MV-4-11 (cell line): ENCODE data around the gene RXYLT1.
"Not testable (repeated sequence)": the region's sequence is repeated elsewhere in the genome, so short reads cannot be mapped to it uniquely, and the experiment has no call there.

ENCODE experiments used
- DNase-seq: peaks from one replicate; lab custom pipeline; 2025; lab: John Stamatoyannopoulos, UW

RXYLT1 gene

GRCh38 chr12:63804746-63805145 lies 25.0 kb downstream of the RXYLT1 start:
- DNase-seq = no peak

GRCh38 chr12:63805704-63806672 lies 26.3 kb downstream of the RXYLT1 start:
- no peak for DNase-seq

- no peak for DNase-seq
Measured at GRCh38 chr12:63808631-63809030, 28.9 kb downstream of the RXYLT1 start.

- no peak for DNase-seq
Measured at GRCh38 chr12:63809566-63809965, 29.9 kb downstream of the RXYLT1 start.

- no peak for DNase-seq
Measured at GRCh38 chr12:63811334-63811733, 31.6 kb downstream of the RXYLT1 start.

- DNase-seq = no peak
Measured at GRCh38 chr12:63811755-63812154, 32.0 kb downstream of the RXYLT1 start.

GRCh38 chr12:63814146-63814772 lies 34.5 kb downstream of the RXYLT1 start:
- no peak for DNase-seq

- DNase-seq = no peak
Measured at GRCh38 chr12:63815482-63815852, 35.8 kb downstream of the RXYLT1 start.

- no peak for DNase-seq
Measured at GRCh38 chr12:63816031-63816430, 36.3 kb downstream of the RXYLT1 start.

- DNase-seq = no peak
Measured at GRCh38 chr12:63820427-63820826, 40.7 kb downstream of the RXYLT1 start.

- DNase-seq = no peak
Measured at GRCh38 chr12:63821781-63822251, 42.1 kb downstream of the RXYLT1 start.

- DNase-seq = no peak
Measured at GRCh38 chr12:63822352-63822751, 42.6 kb downstream of the RXYLT1 start.

- no peak for DNase-seq
Measured at GRCh38 chr12:63823040-63823439, 43.3 kb downstream of the RXYLT1 start.

- peak; percentile 40 for DNase-seq
Measured at GRCh38 chr12:63826006-63826585, 46.4 kb downstream of the RXYLT1 start.

- DNase-seq = no peak
Measured at GRCh38 chr12:63828867-63829266, 49.2 kb downstream of the RXYLT1 start.

- DNase-seq = no peak
Measured at GRCh38 chr12:63836046-63836445, 56.3 kb downstream of the RXYLT1 start.

- no peak for DNase-seq
Measured at GRCh38 chr12:63836936-63837335, 57.2 kb downstream of the RXYLT1 start.

GRCh38 chr12:63838411-63838810 lies 58.7 kb downstream of the RXYLT1 start:
- no peak for DNase-seq

- DNase-seq = no peak
Measured at GRCh38 chr12:63841011-63841410, 61.3 kb downstream of the RXYLT1 start.

- DNase-seq = no peak
Measured at GRCh38 chr12:63841571-63841970, 61.9 kb downstream of the RXYLT1 start.

GRCh38 chr12:63842750-63843149 lies 63.0 kb downstream of the RXYLT1 start:
- DNase-seq = not testable (repeated sequence)

- DNase-seq = no peak
Measured at GRCh38 chr12:63843254-63843720, 63.6 kb downstream of the RXYLT1 start.
